ENCODE data around the gene TMEM131.
"Not testable (repeated sequence)": the region's sequence is repeated elsewhere in the genome, so short reads cannot be mapped to it uniquely, and the experiment has no call there.

The TMEM131 gene

DNA sequence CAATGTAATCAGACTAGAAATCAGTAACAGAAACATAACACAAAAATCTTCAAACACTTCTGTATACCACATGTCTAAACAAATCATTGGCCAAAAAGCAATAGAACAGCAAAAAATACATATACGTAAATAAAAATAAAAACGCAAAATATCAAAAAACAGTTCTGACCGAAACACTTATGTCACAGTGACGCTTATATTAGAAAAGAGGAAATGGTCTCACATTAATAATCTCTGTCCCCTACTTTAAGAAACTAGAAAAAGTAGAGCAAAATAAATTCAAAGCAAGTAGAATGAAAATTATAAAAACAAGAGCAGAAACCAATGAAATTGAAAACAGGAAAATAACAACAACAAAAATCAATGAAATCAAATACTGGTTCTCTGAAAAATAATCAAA is 41.9 kb downstream of the TMEM131 start:
- DNase-seq, result no peak

DNA sequence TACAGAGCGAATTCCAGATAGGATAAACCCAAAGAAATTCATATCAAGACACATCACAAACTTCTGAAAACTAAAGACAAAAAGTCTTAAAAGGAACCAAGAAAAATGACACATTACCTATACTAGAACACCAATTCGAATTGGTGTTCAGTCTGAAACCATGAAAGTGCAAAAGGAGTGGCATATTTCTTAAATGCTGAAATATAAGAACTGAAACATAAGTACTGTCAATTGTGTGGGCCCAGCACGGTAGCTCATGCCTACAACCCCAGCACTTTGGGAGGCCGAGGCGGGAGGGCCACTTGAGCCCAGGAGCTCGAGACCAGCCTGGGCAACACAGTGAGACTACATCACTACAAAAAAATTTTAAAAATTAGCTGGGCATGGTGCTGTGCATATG is 43.4 kb downstream of the TMEM131 start:
- no peak for DNase-seq

DNA sequence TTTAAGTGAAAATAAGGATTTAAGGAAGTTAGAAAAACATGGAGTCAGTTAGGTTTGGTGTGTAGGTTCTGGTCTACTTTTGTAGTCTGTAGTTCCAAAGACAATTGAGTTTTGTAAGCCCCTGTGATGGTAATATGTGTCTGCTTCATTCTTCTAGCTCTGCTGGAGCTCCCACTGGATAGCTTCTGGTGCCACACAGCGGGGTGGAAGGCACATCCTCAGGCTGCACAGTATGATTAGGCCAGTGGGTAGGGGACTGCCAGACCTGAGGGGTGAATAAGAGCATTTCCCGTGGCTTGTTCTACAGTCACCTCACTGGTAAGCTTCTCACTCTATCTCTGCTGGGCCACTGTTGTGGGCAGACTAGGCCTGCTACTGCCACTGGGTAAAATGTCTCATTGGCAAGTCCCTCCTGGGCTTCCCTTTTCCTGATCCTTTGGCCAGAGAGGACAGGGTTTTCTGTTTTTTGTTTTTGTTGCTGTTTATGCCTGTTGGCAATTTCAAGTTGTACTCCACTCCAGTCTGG is 44.5 kb downstream of the TMEM131 start:
- DNase-seq, result peak; percentile 14

DNA sequence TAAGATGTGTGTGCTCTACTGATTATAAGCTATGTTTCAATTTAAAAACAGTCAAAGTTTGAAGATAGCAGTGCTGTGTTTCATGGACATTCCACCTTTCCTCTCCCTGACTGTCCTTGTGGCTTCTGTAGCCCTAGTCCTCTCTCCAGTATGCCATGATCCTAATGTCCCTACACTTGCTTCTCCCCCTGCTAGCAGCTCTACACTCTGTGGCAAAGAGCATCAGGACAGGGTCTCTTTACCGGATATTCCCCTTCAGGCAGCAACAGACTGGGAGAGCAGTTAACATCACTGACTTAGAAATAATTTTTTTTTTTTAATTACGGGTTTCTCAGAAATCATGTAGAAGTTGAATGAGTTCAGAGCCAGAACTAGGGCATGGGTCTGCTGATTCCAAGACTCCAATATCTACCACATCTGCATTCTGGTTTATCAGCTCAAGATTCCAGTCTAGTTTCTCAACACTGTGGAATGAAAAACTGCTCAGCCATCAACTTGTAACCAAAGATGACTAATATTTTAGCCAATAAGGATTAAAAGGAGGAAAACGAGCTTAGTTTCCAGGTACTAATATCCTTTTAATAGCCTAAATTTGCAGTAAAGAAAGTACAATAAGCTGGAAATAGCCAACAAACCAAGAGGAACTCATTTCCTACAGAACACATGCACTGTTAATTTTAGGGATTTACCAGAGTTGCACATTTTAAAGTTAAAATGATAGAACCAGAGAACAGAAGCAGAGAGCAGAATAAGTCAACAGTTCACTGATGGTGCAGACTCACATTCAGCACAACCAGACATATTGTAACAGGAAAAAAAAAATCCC is 45.2 kb downstream of the TMEM131 start:
- DNase-seq, result peak; percentile 94

DNA sequence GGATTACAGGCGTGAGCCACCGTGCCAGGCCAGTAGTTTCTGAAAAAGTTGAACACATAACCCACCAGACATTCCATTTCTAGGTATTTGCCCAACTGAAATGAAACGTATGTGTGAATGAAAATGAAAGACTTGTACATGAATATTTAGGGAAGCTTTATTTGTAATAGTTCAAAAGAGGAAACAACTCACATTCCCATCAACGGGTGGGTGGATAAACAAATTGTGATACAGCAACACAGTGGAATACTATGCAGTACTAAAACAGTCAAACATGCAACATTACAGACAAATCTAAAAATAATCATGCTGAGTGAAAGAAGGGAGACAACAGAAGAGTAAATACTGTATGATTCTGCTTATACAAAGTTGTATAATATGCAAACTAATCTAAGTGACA is 46.8 kb downstream of the TMEM131 start:
- no peak for DNase-seq

DNA sequence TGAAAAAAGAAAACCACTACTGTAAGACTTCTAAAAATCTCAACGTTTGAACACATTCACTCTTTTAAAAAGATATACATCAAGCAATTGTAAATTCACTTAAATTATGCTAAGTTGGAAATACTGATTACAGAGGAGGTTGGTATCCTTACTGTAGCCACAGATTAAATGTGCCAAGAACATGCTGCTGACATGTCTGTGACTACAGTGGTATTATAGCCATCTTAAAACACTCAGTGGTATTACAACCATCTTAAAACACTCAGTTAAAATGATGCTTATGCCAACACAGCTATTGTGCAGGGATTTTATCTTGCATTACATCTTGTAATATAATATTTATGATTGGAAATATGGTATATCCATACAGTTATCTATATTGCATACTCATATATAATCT is 50.0 kb downstream of the TMEM131 start:
- no peak for DNase-seq

DNA sequence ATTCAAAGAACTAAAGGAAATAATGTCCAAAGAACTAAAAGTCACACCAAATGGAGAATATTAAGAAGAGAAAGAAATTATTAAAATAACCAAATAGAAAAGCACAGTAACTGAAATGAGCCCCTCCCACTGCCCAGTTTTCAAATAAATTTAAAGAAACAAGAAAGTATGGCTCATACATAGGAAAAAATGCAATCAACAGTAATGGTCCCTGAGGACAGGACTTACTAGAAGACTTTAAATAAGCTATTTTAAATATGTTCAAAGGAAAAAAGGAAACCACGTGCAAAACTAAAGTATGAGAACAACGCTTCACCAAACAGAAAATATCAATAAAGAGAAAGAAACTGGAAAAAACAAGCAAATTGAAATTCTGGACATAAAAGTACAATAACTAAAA is 58.9 kb downstream of the TMEM131 start:
- DNase-seq, result peak; percentile 42

DNA sequence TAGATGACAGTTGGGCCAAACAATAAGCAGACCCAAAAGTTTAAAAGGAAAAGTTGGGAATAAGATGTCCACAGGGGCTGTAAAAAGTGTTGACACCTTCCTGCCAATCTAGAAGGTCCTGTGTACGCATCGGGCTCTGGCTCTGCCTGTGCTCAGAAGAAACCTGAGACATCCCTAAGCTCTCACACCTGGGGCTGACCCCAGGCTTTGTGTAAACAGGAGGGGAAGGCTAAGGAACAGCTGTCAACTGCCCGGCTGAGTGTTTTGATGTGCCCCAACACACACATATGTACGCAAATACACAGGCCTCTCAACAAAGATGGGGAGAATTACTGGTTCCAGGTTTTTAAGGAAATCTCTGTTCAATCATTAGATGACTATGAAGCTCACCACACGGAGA is 59.5 kb downstream of the TMEM131 start:
- DNase-seq, result no peak

DNA sequence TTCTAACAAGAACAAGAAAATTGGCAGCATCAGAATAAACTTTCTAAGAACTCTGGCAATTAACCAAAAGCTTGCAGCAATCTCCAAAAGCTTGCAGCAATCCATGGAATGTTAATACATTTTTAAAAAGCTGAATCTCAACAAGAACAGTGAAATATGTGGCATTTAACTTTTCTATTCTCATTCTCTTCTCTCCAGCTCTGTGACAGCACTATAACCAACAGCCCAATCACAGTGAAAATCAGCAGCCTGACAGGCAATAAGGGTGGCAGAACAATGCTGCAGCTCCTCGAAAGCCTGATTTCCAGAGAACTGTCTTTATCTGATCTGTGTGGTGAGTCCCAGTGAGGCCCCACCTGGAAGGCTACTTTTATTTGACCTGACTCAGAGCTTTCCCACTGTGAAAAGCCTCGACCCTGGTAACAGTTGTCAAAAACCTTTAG is 60.0 kb downstream of the TMEM131 start:
- peak; percentile 92 for DNase-seq

DNA sequence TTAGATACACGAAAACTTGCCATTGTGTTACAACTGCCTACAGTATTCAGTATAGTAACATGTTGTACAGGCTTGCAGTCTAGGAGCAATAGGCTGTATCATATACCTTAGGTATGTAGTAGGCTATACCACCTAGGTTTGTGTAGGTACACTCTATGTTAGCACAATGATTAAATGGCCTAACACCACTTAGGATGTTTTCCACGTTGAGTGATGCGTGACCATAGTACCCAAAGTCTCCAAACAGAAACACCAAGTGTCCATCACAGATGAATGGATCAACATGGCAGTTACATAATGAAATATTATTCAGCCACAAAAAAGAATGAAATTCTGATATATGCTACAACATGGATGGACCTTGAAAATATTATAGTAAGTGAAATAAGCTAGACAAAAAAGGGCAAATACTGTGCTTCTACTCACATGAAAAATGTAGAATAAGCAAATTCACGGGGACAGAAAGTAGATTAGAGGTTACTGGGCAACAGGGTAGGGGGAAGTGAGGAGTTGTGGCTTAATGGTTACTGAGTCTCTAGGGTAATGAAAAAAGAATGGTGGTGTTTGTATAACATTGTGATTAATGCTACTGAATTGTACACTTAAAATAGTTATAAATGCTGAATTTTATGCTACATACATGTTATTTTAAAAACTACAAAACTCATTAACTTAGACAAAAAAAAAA is 62.6 kb downstream of the TMEM131 start:
- no peak for DNase-seq

DNA sequence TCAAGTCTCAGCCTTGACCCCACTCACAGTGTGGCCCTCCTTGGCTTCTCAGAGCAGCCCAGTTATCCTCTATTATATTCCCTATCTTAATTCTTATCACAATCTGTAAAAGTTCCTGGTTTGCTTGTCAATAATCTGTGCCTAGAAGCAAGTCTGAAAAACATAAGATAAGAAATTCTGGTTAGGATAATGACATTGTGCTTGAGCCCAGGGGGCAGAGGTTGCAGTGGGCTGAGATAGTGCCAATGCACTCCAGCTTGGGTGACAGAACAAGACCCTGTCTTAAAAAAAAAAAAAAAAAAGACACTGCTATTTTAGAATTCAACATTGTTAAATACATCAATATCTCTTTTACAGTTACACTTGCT is 63.9 kb downstream of the TMEM131 start:
- no peak for DNase-seq

DNA sequence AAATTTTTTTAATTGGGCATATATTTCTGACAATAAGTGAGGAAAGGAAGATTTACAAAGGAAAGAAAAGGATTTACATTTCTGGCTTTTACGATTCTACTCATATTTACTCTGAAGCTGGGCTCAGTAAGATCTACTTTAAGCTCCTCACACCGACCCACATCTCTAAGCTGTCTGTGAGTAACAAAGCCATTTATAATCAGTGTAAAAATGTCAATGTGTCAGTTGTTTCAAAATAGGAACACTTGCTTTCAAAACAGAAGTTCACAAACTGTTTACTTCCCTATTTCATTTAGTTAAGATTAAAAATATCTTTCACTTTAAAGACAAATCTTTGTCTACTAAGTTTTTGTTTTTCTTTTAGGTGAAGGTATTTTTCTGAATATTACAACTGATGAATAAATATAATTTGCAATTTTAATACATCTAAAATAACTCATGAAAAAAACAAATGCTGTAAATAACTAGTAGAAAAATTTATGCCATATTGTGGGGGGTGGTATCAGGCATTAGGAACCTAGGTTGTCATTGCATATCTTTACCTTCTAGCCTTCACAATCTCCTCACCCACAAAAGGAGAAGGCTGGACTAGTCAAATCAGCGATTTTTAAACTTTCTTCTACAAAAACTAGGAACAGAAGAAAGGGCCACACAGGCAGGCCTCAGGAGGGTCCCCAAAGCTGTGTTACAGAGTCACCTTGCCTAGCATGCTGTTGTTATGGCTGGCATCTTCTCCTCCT is 64.5 kb downstream of the TMEM131 start:
- no peak for DNase-seq

DNA sequence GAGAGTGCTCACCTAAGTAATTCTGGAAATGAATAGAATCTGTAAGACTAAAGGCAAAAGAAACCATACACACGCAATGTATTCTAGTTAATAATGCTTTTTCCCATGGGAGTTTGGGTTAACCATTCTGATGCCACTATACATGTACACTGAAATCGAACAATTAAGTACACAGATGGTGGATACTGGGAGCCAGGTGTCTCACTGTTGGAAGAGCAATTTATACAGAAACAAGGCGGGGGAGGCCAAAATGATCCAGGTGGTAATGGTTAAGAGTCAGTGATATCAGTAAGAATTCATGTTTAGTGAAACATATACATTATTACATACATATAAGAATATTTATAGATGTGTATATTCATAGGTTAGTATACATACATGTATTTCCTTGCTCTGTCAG is 67.2 kb downstream of the TMEM131 start:
- no peak for DNase-seq

DNA sequence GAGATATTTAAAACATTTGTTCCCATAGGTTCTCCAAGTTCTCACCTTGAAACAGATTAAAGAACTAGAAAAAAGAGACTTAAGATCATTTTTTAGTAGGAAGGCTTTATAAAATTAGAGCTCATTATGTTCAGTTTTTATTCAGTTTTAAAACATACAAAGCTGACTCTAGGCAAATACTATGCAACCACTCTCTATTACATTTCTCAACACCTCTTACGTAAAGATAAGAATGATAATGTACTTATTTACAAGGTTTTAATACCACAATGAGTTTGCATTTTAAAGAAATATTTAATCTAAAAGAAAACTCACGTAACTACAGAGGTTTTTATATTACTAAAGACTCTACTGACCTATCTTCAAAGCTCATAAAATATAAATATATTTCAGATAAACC is 68.8 kb downstream of the TMEM131 start:
- no peak for DNase-seq

DNA sequence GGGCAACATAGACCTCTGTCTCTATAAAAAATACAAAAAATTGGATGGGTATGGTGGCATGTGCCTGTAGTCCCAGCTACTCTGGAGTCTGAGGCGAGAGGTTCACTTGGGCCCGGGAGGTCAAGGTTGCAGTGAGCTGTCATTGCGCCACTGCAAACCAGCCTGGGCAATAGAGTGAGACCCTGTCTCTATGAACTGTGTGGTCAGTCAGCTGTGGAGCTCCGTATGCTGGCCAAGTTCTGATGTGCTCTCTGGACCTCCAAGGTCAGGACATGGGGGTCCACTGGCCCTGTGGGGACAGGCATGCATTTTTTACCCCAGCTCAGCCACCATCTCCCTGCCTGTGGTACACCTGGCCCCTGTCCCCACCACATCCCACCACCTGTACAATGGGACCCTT is 71.6 kb downstream of the TMEM131 start:
- DNase-seq, result no peak

DNA sequence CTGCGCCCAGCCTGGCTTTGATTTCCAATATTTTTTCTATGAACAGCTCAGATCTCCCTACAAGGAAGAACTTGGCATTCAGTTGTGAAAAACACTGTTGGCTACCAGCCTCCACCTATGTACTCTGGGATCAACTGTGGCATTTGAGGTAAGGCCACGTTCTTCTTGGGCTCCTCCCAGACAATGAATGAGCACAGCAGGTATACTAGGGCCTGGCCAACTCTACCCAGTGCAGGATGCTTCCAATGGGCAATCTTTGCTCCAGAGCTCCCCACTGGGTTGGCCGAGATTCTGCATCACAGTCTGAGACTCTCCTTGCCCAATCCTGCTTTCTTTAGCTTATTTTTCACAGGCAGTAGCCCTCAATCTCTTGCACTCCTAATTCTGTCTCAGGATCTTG is 75.9 kb downstream of the TMEM131 start:
- DNase-seq, result no peak

DNA sequence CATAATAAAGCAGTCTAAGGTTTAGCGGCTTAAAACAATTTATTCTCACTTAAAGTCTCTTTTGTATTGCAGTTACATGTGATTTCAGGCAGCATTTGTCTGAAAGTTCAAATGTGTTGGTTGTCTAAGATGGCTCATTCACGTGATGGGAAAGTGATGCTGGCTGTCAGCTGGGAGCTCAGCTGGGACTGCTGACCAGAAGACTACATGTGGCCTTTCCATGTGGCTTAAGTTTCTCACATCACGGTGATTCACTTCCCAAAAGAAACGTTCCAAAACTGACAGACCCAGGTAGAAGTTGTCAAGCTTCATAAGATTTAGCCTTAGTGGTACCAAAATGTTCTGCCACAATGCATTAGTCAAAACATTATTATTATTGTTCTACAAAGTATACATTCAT is 76.9 kb downstream of the TMEM131 start:
- no peak for DNase-seq

DNA sequence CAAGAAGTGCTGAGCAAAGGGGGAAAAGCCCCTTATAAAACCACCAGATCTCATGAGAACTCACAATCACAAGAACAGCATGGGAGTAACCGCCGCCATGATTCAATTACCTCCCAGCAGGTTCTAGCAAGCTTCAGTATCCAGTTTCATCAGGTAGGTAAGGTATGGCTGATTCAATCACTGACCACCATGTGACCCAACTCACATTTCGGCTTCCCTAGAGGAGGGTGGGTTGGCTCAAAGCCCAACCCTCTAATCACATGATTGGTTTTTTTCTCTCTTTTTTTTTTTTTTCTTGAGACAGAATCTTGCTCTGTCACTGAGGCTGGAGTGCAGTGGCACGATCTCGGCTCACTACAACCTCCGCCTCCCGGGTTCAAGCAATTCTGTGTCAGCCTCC is 78.1 kb downstream of the TMEM131 start:
- DNase-seq, result not testable (repeated sequence)

DNA sequence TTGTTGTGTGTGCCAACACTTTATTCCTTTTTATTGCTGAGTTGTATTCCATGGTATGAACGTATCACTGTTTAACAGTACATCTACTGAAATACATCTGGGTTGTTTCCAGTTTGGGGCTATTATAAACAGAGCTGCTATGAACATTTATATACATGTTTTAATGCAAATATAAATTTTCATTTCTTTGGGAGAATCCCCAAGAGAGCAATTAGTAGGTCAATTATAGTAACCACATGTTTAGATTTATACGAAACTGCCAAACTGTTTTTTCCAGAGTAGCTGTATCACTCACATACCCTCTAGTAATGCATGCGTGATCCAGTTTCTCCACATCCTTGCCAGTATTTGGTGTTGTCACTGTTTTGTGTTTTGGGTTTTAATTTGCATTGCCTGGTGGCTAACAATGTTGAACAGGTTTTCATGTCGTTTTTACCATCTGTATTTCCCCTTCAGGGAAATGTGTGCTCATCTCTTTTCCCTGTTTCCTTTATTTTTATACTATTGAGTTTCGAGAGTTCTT is 81.0 kb downstream of the TMEM131 start:
- DNase-seq, result peak; percentile 17

DNA sequence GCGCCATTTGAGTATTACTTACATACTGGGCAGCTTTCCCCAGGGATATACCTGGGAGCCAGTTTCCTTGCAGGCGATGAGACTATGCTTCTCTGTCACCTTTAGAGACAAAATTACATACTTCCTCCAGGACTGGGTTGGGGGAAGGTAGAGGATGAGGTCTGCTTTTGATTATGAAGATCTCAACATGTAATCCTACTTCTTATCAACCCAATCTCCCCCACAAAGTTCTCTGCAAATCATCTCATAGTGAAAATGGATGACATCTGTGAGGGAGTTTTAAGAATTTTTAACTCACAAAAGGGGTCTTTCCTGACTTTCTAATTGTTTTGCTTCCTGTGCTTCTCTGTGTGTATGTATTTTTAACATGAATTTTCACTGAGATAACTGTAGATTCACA is 81.9 kb downstream of the TMEM131 start:
- DNase-seq, result peak; percentile 17

DNA sequence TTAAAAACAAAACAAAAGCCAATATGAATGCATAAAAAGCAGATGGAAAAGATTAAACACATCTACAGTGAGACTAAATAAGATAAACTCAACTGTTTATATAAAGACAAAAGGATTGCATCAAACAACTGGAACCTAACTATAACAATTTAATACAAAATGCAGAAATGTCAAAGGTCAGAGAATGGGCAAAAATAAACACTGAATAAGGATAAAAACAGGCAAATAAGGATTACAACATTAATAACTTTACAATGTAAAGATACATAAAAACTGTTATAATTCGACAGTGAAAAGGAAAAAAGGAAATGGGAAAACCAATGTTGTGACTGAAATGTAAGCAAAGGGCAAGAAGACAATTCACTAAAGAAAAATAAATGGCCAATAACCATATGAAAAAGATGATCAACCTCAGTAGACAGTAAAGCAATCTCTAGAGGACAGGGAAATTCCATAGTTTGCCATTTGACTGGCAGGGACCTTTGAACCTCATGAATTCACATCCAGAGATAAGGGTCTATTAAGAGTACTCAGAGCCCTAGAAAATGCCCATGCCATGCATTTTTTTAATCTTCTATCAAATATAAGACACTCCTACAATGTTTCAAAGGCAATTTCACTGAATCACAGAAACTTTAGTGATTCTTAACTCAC is 83.7 kb downstream of the TMEM131 start:
- DNase-seq, result no peak

DNA sequence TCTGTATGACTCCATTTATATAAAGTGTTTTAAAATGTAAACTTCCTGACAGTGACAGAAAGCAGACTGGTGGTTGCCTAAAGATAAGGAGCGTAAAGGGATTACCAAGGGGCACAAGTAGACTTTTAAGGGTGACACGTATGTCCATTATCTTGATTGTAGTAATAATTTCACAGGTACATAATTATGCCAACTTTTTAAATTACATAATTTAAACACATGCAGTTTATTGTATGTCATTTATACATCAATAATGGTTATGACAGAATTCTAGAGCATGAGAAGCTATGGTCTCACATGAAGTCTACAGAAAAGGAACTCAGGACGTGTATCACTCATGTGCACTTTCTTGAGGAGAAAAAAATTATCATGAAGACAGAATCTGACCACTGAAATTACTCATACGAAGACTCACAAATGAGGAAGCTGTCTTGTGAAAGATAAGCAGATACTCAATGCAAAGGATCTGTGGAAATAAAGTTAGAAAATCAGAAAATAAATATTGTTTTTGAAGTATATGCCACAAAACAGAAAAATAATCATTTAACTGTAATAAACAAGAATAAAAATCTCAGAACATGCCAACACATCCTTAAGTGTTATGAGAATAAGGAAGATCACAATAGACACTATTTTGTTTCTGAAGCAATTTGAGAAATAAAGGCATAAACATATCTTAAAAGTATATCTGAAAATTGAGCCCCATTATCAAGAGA is 84.4 kb downstream of the TMEM131 start:
- peak; percentile 39 for DNase-seq
